NCI-H748 (cell line): ENCODE results near the gene MOSPD2.

Experiments
- DNase-seq: peaks from one replicate; lab custom pipeline; 2025; ENCODE audit not compliant: unreplicated experiment; lab: John Stamatoyannopoulos, UW

Gene MOSPD2

DNA sequence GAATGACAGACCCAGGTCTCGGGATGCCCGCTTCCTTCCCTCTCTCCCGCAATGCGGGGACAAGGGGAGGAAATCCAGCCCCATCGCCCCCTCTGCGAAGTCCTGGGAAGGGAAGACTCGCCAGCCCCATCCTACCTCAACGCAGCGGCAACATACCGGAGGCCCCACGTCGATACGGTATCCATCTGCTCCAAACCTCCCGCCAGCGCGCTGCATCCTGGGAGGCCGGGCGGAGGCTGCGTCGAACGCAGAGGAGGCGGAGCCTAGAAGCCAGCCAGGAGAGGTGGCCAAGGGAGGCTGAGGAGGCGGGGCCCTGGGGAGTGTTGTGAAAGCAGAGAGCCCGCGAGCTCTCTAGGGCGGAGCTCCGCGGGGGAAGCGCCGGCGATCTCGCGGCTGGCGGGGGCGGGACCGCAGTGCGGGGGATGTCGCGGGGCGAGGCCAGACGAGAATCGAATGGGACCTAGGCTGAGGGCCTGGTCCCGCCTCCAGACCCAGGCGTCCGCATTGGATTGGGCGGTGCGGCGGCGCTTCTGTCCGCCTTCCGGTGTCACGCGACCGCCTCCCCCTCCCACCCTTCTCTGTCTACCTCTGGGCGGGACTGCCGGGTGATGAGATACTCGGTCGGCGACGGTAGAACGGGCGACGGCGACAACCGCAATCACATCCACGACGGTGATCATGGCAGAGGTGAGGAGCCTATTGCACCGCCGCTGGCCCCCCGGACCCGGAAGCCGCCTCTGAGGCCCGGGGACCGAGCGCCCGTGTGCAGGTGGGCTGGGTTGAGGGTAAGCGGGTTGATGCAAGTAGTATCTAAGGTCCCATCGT is at the start of gene MOSPD2, which contains the start of gene FANCB:
MOSPD2 (plus strand) TSS at position 571 of the 825 bp plus-strand sequence; CDS start at position 679, 108 bp downstream.
FANCB (minus strand) TSS at position 219 of the 825 bp plus-strand sequence. CDS start 7,559 bp downstream, outside the sequence.
- DNase-seq = peak; percentile 97

- no peak for DNase-seq
Measured at GRCh38 chrX:14825851-14826250, 47.4 kb upstream of the MOSPD2 start.

DNA sequence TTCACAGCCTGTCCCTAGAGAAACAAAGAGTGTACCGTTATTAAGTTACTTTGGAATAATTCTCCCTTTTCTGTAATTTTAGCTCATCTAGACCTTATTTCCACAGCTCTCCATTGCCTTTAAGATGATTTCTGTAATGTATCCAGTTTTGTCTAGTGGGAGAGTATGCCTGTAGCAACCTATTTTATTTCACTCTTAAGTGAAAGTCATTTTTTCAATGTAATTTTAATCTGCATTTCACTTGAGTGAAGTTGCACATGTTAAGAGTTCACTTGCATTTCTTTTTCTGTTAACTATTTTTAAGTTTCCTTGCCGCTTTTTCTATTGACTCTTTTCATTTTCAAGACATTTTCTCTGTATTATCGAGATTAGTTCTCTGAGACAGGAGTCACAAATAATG is 46.9 kb upstream of the MOSPD2 start:
- no peak for DNase-seq

GRCh38 chrX:14829643-14830042 is 43.6 kb upstream of the MOSPD2 start:
- no peak for DNase-seq

DNA sequence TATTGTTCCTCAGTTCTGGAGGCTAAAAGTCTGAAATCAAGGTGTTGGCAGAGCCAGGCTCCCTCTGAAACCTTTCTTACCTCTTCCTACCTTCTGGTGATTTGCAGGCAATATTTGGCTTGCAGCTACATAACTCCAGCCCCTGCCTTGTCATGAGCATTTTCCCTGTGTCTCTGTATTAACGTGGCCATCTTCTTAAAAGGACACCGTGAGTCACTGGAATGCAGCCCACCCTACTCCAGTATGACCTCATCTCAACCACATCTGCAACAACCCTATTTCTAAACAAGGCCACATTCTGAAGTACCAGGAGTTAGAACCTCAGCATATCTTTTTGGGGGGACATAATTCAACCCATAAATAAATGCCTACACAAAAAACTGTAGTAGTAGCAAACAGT is 41.1 kb upstream of the MOSPD2 start:
- no peak for DNase-seq

- no peak for DNase-seq
Measured at GRCh38 chrX:14832586-14832985, 40.6 kb upstream of the MOSPD2 start.

DNA sequence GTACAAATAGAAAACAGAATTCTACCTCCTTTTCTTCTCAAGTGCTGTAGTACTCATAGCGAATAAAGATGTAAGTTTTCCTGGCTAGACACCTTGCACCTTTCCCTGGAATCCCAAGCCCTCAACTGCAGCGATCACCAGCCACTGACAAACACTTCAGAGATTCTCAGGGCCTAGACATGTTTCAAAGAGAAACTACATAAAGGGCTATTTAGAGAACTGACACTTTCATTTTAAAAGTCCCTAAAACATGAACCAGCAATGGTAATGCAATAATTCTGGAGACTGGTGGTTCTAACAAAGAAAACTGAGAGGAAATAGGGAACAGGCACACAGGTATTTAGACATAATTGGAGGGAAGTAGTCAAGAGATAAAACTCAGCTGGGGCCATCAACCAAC is 36.1 kb upstream of the MOSPD2 start:
- no peak for DNase-seq

GRCh38 chrX:14843666-14844065 is 29.6 kb upstream of the MOSPD2 start:
- DNase-seq = no peak

DNA sequence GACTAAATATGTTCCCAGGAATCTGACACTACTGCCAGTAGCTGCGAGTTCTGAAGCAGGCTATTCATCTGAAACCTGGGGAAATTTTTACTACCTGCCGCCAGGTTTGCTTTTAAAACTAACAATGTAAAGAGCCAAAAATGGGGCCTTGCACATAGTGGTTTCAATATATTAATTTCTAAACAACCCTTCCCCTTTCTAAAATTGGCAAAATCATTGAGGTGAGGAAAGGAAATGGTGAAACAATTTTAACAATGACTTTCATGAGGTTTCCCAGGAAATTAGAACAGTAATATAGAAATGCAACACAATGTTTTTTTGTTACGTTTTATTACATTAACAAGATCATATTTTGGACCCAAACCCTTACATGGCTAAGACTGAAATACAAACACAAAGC is 21.7 kb upstream of the MOSPD2 start:
- no peak for DNase-seq

- DNase-seq = no peak
Measured at GRCh38 chrX:14864631-14865030, 8.6 kb upstream of the MOSPD2 start.

DNA sequence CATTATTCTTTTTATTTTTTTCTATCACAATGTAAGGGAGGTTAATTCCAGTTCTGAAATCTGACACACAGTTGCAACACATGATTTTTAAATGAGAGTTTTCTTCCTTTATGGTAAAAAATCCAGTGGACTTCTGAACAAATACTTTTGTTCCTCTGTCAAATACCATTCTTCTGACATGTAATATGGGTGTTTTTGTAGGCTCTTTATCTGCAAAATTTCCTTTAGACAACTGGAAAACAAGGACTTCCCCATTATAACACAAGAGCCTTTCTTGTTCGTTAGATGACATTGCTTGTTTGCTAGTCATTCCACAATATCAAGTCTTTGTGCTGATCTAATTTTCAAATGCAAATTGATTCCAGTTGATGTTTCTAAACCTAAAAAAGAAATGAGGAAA is 8.0 kb upstream of the MOSPD2 start:
- no peak for DNase-seq

GRCh38 chrX:14871767-14872166 is 1.5 kb upstream of the MOSPD2 start:
- no peak for DNase-seq

GRCh38 chrX:14872355-14872754 is 866 bp upstream of the MOSPD2 start:
- peak; percentile 9 for DNase-seq

- peak; percentile 27 for DNase-seq
Measured at GRCh38 chrX:14873676-14874049, 442 bp downstream of the MOSPD2 start.

GRCh38 chrX:14875624-14876023 is 2.4 kb downstream of the MOSPD2 start:
- peak; percentile 54 for DNase-seq

- DNase-seq = no peak
Measured at GRCh38 chrX:14883826-14884225, 10.6 kb downstream of the MOSPD2 start.

DNA sequence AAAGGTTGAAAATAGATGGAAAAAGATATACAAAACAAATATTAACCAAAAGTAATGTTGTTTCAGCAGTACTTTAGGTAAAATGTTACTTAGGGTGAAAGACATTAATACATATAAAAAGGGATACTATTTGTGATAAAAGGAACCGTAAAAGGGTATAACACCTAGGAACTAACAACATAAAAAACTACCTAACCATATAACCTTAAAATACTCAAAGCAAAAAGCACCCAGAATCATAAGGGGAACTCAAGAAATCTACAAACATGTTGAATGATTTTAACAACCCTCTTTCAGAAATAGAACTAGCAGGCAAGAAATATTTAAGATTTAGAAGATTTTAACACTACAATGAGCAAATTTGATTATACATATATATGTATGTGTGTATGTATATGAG is 11.5 kb downstream of the MOSPD2 start:
- DNase-seq = no peak

GRCh38 chrX:14886252-14886651 is 13.0 kb downstream of the MOSPD2 start:
- DNase-seq = no peak

DNA sequence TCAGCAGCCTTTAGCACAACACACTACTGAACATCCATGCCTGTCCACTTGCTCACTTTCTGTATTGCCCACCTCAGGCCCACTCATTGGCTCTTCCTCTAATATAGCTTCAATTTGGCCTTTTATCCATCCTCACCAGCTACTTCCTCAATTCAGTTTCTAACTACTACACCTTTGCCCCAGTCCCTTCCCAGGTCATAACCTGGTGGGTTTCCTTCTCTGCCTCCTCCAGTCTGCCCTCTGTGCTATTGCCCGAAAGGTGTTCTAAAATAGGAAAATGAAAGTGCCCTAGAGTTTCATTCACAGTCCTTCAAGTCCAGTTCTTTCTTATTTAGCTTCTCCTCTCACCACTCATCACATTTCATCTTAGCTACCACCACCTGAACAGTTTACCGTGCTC is 23.1 kb downstream of the MOSPD2 start:
- no peak for DNase-seq

- no peak for DNase-seq
Measured at GRCh38 chrX:14897042-14897441, 23.8 kb downstream of the MOSPD2 start.

DNA sequence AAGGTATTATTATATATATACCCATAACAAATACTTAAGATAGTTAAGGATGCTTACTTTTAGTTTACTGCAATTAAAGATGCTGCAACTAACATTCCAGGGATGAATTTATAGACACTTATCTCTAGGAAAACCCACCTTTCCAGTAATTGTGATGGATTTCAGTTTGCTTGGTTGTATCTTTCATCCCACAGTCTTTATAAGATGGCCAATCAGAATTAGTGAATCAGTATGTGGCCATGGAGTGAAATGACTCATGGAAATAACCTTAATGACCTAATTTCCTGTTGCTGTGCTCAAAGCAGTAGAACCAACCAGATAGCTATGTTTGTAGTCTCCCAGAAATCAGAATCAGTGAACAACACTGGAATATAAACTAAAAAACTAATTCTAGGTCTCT is 26.4 kb downstream of the MOSPD2 start:
- no peak for DNase-seq

DNA sequence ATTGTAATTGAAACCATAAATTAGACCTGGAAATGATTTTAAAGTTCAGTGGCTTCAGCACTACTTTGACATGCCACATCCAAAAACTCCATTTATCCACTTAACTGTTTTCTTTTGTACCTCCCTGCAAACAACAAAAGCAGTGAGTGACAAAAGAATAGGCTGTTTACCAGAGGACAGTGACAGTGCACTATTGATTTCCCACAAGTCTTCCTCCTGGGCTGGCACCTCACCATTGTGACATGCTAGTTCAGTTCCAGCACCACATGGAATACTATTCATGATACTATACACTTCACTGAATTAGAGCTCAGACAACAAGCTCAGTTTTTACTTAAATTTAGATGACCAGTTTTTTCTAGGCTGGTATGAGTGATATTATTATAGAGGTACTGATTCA is 29.3 kb downstream of the MOSPD2 start:
- DNase-seq = no peak

DNA sequence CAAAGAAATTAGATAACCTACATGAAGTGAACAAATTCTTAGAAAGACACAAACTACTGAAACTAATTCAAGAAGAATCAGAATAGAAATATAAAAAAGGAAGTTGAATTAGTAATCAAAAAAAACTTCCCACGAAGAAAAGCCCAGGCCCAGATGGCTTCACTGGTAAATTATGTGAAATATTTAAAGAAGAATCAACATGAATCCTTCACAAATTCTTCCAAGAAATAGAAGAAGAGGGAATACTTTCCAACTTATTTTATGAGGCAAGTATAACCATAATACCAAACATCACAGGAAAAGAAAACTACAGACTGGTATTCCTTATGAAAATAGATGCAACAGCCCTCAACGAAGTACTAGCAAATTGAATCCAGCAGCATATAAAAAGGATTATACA is 30.7 kb downstream of the MOSPD2 start:
- DNase-seq = no peak
